Measurements from ENCODE around the gene HDLBP. TPM values are rescaled to one million over a fixed set of nuclear protein-coding genes. Genes with fewer than 3 reads are reported as not detected.
A peak's percentile ranks its signal among the peaks of the same experiment; 100 is the strongest.

HDLBP gene
- total RNA-seq, 6 donors from 2014 or later = 339 to 691 (median 487) TPM

GRCh38 chr2:241339839-241340630 lies 24.6 kb upstream of the HDLBP start:
- Histone ChIP-seq H3K9me3 (no peaks in the 10 kb centered on the region), H3K27me3 (no peaks in the 10 kb centered on the region), H3K4me1 (peaks cover 4 to 15% (median 10%) of the 10 kb centered on the region in 4 donors), H3K36me3 (peaks cover 12 to 94% (median 51%) of the 10 kb centered on the region in 4 donors), H3K4me3 (no peak overlapping the region), H3K27ac (peak overlapping the region in 2 of 4 donors; percentile 26 to 60)
- DNase-seq (no peak), ATAC-seq (ENCODE audit: low FRiP score in 2 of 2) (peak in 1 of 2 donors; percentile 23)
- TF ChIP-seq POLR2A (IDR thresholded peaks at IDR 0.05) (no peak), EP300 (IDR thresholded peaks at IDR 0.05) (no peak), POLR2AphosphoS5 (IDR thresholded peaks at IDR 0.05) (no peak), CTCF (IDR thresholded peaks at IDR 0.05) (no peak)
- 50 to 55% methylated on average over 8 of the region's 8 CpGs for WGBS, 2 donors

GRCh38 chr2:241334813-241335212 lies 19.3 kb upstream of the HDLBP start:
- Histone ChIP-seq H3K27ac (no peak overlapping the region), H3K36me3 (peaks cover 3 to 73% (median 23%) of the 10 kb centered on the region in 4 donors), H3K4me1 (peaks cover 0 to 7% (median 2%) of the 10 kb centered on the region in 4 donors), H3K27me3 (no peaks in the 10 kb centered on the region), H3K4me3 (no peak overlapping the region), H3K9me3 (no peaks in the 10 kb centered on the region)
- WGBS, 2 donors = 48 to 65% methylated on average over 2 of the region's 2 CpGs
- ATAC-seq (ENCODE audit: low FRiP score in 2 of 2) = no peak
- DNase-seq = no peak
- TF ChIP-seq CTCF (IDR thresholded peaks at IDR 0.05) (no peak), POLR2AphosphoS5 (IDR thresholded peaks at IDR 0.05) (no peak), POLR2A (IDR thresholded peaks at IDR 0.05) (no peak), EP300 (IDR thresholded peaks at IDR 0.05) (peak in 1 of 4 donors; percentile 60)

- no peak for TF ChIP-seq EP300 (IDR thresholded peaks at IDR 0.05)
- no peak for TF ChIP-seq POLR2A (IDR thresholded peaks at IDR 0.05)
- TF ChIP-seq POLR2AphosphoS5 (IDR thresholded peaks at IDR 0.05) = no peak
- no peak for TF ChIP-seq CTCF (IDR thresholded peaks at IDR 0.05)
- no peak overlapping the region for H3K4me3 ChIP-seq
- WGBS, 2 donors = 91 to 93% methylated on average over 4 of the region's 4 CpGs
- H3K4me1 ChIP-seq = no peaks in the 10 kb centered on the region
- no peaks in the 10 kb centered on the region for H3K27me3 ChIP-seq
- H3K36me3 ChIP-seq = peaks cover 4 to 70% (median 9%) of the 10 kb centered on the region in 4 donors
- ATAC-seq (ENCODE audit: low FRiP score in 2 of 2) = no peak
- H3K9me3 ChIP-seq = no peaks in the 10 kb centered on the region
- DNase-seq = no peak
- H3K27ac ChIP-seq = no peak overlapping the region
Measured at GRCh38 chr2:241330616-241330981, 15.1 kb upstream of the HDLBP start.

- Histone ChIP-seq H3K27me3 (no peaks in the 10 kb centered on the region), H3K9me3 (no peaks in the 10 kb centered on the region), H3K4me3 (no peak overlapping the region), H3K27ac (no peak overlapping the region), H3K4me1 (peaks cover 0 to 7% (median 4%) of the 10 kb centered on the region in 4 donors), H3K36me3 (peaks cover 4 to 70% (median 8%) of the 10 kb centered on the region in 4 donors)
- ATAC-seq (ENCODE audit: low FRiP score in 2 of 2) (peak in 1 of 2 donors; percentile 32), DNase-seq (no peak)
- TF ChIP-seq POLR2AphosphoS5 (IDR thresholded peaks at IDR 0.05) (no peak), CTCF (IDR thresholded peaks at IDR 0.05) (no peak), EP300 (IDR thresholded peaks at IDR 0.05) (no peak), POLR2A (IDR thresholded peaks at IDR 0.05) (no peak)
- 80 to 84% methylated on average over 11 of the region's 11 CpGs for WGBS, 2 donors
Measured at GRCh38 chr2:241329669-241330615, 14.5 kb upstream of the HDLBP start.

Data from upper lobe of left lung (tissue), 6 donors.